ENCODE measurements around the gene FKBP2.

The FKBP2 gene

GRCh38 chr11:64249563-64250414 lies 8.9 kb downstream of the FKBP2 start:
- no peak for DNase-seq (ENCODE audit: low spot score)

GRCh38 chr11:64250415-64251015 lies 9.6 kb downstream of the FKBP2 start:
- DNase-seq (ENCODE audit: low spot score): no peak

GRCh38 chr11:64251016-64251752 lies 10.3 kb downstream of the FKBP2 start, which contains the start of gene PLCB3:
TSS of gene PLCB3 (plus strand) at chr11:64251530. CDS start at chr11:64251650, 120 bp downstream.
- DNase-seq (ENCODE audit: low spot score): peak; percentile 65

- DNase-seq (ENCODE audit: low spot score): no peak
These were observed 10.8 kb downstream of the FKBP2 start for GRCh38 chr11:64251753-64252002.

GRCh38 chr11:64252003-64252872 lies 11.3 kb downstream of the FKBP2 start:
- DNase-seq (ENCODE audit: low spot score): peak; percentile 75

GRCh38 chr11:64253043-64253442 lies 12.1 kb downstream of the FKBP2 start:
- no peak for DNase-seq (ENCODE audit: low spot score)

GRCh38 chr11:64253481-64253880 lies 12.6 kb downstream of the FKBP2 start:
- peak; percentile 32 for DNase-seq (ENCODE audit: low spot score)

GRCh38 chr11:64254326-64254725 lies 13.4 kb downstream of the FKBP2 start:
- DNase-seq (ENCODE audit: low spot score): no peak

GRCh38 chr11:64255135-64256128 lies 14.5 kb downstream of the FKBP2 start:
- no peak for DNase-seq (ENCODE audit: low spot score)

GRCh38 chr11:64256300-64256699 lies 15.4 kb downstream of the FKBP2 start:
- no peak for DNase-seq (ENCODE audit: low spot score)

GRCh38 chr11:64258356-64258755 lies 17.5 kb downstream of the FKBP2 start:
- no peak for DNase-seq (ENCODE audit: low spot score)

GRCh38 chr11:64258946-64259532 lies 18.1 kb downstream of the FKBP2 start:
- no peak for DNase-seq (ENCODE audit: low spot score)

- DNase-seq (ENCODE audit: low spot score): no peak
These were observed 18.7 kb downstream of the FKBP2 start for GRCh38 chr11:64259533-64260067.

- DNase-seq (ENCODE audit: low spot score): no peak
These were observed 19.3 kb downstream of the FKBP2 start for GRCh38 chr11:64260147-64260708.

GRCh38 chr11:64261556-64262080 lies 20.7 kb downstream of the FKBP2 start:
- DNase-seq (ENCODE audit: low spot score): no peak

GRCh38 chr11:64262271-64263002 lies 21.5 kb downstream of the FKBP2 start:
- DNase-seq (ENCODE audit: low spot score): no peak

GRCh38 chr11:64263021-64263946 lies 22.4 kb downstream of the FKBP2 start:
- peak; percentile 29 for DNase-seq (ENCODE audit: low spot score)

- DNase-seq (ENCODE audit: low spot score): no peak
These were observed 23.0 kb downstream of the FKBP2 start for GRCh38 chr11:64263947-64264317.

Data from kidney tubule cell (primary cell).